K562 (cell line): ENCODE results near the gene SNX15. TPM values are rescaled to one million over a fixed set of nuclear protein-coding genes. Genes with fewer than 3 reads are reported as not detected.

Source experiments
- HMGN3 ChIP-seq: IDR thresholded peaks from 2 replicates; pipeline ENCODE4 v1.6.1; 2011; ENCODE audit warnings: borderline replicate concordance, low read depth, mild to moderate bottlenecking, mixed read lengths, low read length; ENCODE audit not compliant: insufficient read length; ENCODE audit errors: extremely low read depth
- KDM1A ChIP-seq, 2 experiments: fragments of 450-650 bp; IDR thresholded peaks; 2 replicates each; pipeline ENCODE4 v1.6.1; 2016; ENCODE audit warnings: mild to moderate bottlenecking in 2 of 2
- KDM4B ChIP-seq, 2 experiments: fragments of 450-650 bp in 1 of 2; sonication (generic) in 1 of 2; IDR thresholded peaks; 2 replicates each; pipeline ENCODE4 v1.6.1; 2016 to 2017; ENCODE audit warnings: borderline replicate concordance in 2 of 2, antibody characterized with exemption in 1 of 2, low read depth in 1 of 2, mild to moderate bottlenecking in 1 of 2
- NCOR1 ChIP-seq: fragments of 450-650 bp; IDR thresholded peaks from 2 replicates; pipeline ENCODE4 v1.6.1; 2016; ENCODE audit warnings: mild to moderate bottlenecking, moderate library complexity
- NFIC ChIP-seq: fragments of 450-650 bp; IDR thresholded peaks from 2 replicates; pipeline ENCODE4 v1.6.1; 2017; ENCODE audit warnings: mild to moderate bottlenecking, inconsistent platforms
- OTX1 ChIP-seq: fragments of 450-650 bp; formaldehyde crosslinking; IDR thresholded peaks from 2 replicates; pipeline ENCODE4 v1.4.0; 2022; ENCODE audit warnings: mild to moderate bottlenecking
- POLR2B ChIP-seq: fragments of 450-650 bp; IDR thresholded peaks from 2 replicates; pipeline ENCODE4 v1.6.1; 2018; ENCODE audit warnings: low read depth; ENCODE audit not compliant: partially characterized antibody
- RAD51 ChIP-seq: fragments of 450-650 bp; IDR thresholded peaks from 2 replicates; pipeline ENCODE4 v1.7.1; 2016; ENCODE audit warnings: low read depth, mild to moderate bottlenecking, borderline replicate concordance
- RBBP5 ChIP-seq: fragments of 200-600 bp; sonication (generic); IDR thresholded peaks from 2 replicates; pipeline ENCODE4 v1.6.1; 2012; ENCODE audit warnings: borderline replicate concordance, mild to moderate bottlenecking, low read length, control low read depth, inconsistent platforms; ENCODE audit not compliant: insufficient read depth, poor library complexity, severe bottlenecking
- SIRT6 ChIP-seq: IDR thresholded peaks from one replicate; pipeline ENCODE4 v1.6.1; 2012; ENCODE audit warnings: low read depth, mild to moderate bottlenecking, control low read depth, inconsistent platforms, low read length, moderate library complexity
- TEAD2 ChIP-seq: fragments of 450-650 bp; IDR thresholded peaks from 2 replicates; pipeline ENCODE4 v1.6.1; 2016; ENCODE audit warnings: missing genetic modification characterization, control low read depth, missing compliant biosample characterization
- TFAP4 ChIP-seq: sonication (generic); formaldehyde crosslinking; IDR thresholded peaks from 2 replicates; pipeline ENCODE4 v1.8.0; 2022; ENCODE audit warnings: missing genetic modification reagents, mild to moderate bottlenecking, moderate library complexity, borderline replicate concordance
- TRIM28 ChIP-seq: fragments of 450-650 bp; IDR thresholded peaks from 2 replicates; pipeline ENCODE4 v1.6.1; 2017
- XRCC5 ChIP-seq: fragments of 200-400 bp; formaldehyde crosslinking; IDR thresholded peaks from 2 replicates; pipeline ENCODE4 v1.6.1; 2017; ENCODE audit warnings: low read depth, mild to moderate bottlenecking, low read length
- ZC3H11A ChIP-seq: IDR thresholded peaks from 2 replicates; pipeline ENCODE4 v1.6.1; 2012; ENCODE audit warnings: low read depth, low read length, improper control_type of control experiment
- ZFP1 ChIP-seq: fragments of 450-650 bp; formaldehyde crosslinking; IDR thresholded peaks from 2 replicates; pipeline ENCODE4 v1.4.0; 2020; ENCODE audit warnings: mild to moderate bottlenecking, mixed read lengths
- ZNF3 ChIP-seq: fragments of 250-450 bp; sonication (Bioruptor Pico); IDR thresholded peaks from 2 replicates; pipeline ENCODE4 v1.5.0; 2021; ENCODE audit warnings: mild to moderate bottlenecking, moderate library complexity
- ZNF407 ChIP-seq: fragments of 450-650 bp; IDR thresholded peaks from 2 replicates; pipeline ENCODE4 v1.6.1; 2016; ENCODE audit warnings: low read depth
- ZNF668 ChIP-seq: fragments of 250-450 bp; sonication (Bioruptor Pico); IDR thresholded peaks from 2 replicates; pipeline ENCODE4 v1.8.0; 2022; ENCODE audit warnings: mild to moderate bottlenecking, inconsistent platforms
- ZNF76 ChIP-seq: fragments of 250-450 bp; sonication (Bioruptor Pico); IDR thresholded peaks from 2 replicates; pipeline ENCODE4 v1.4.0; 2020; ENCODE audit warnings: mild to moderate bottlenecking, moderate library complexity, borderline replicate concordance
- polyA plus RNA-seq, 8 experiments: library from polyadenylated mRNA; depleted of rRNA in 4 of 8; stranded (reverse) in 5 of 8; unstranded in 3 of 8; fragments of >200 nt; fragmentation: Nextera tagmentation in 2 of 8; fragmentation: Illumina TruSeq in 1 of 8; extraction: Ambion mirVana in 2 of 8; extraction: Trizol in 1 of 8; gene quantifications; 2 replicates each; pipeline versions ENCODE4 v1.2.1 to v1.2.3, GENCODE V29; 2011 to 2014; ENCODE audit warnings: inconsistent platforms in 1 of 8, missing spikeins in 1 of 8
- total RNA-seq, 7 experiments: library from RNA; depleted of rRNA in 6 of 7; stranded (reverse); fragments of >200 nt in 6 of 7; fragmentation: Illumina TruSeq in 2 of 7; extraction: Trizol in 2 of 7; gene quantifications; 2 replicates each; pipeline versions ENCODE4 v1.2.1 to v1.2.3, GENCODE V29; 2011 to 2021; ENCODE audit warnings: low replicate concordance in 1 of 7

The SNX15 gene
- total and polyA plus RNA-seq, 9 of the 15 experiments (the other 6 are each of a cell fraction or from before 2014, with no cell fraction given), result 1.8 to 27.8 (median 15.2) TPM

GRCh38 chr11:65013888-65014725, 13.1 kb upstream of the SNX15 start, which contains the start of gene ARL2 (continued):
- TF ChIP-seq ZNF407 (peak; percentile 77), RAD51 (peak; percentile 97), TRIM28 (peak; percentile 56; the same call in 1 of the 2 replicates), HMGN3 (peak; percentile 84), TEAD2 (tag) (no peak), NCOR1 (peak; percentile 37; the same call in 1 of the 2 replicates), ZNF76 (CRISPR knock-in tag) (no peak), XRCC5 (peak; percentile 61; the same call in 1 of the 2 replicates), TFAP4 (CRISPR knock-in tag) (peak; percentile 97), ZNF3 (CRISPR knock-in tag) (no peak), ZFP1 (CRISPR knock-in tag) (no peak), ZC3H11A (no peak), KDM1A (IDR thresholded peaks at IDR 0.05) (peak in 1 of 2 experiments; percentile 26; a peak in 2 of 4 replicates), ZNF668 (CRISPR knock-in tag) (no peak), NFIC (peak; percentile 64), OTX1 (CRISPR knock-in tag) (peak; percentile 25; the same call in 1 of the 2 replicates), SIRT6 (no peak), KDM4B (IDR thresholded peaks at IDR 0.05; ENCODE audit: borderline replicate concordance in 2 of 2, low read depth in 1 of 2) (no peak; a peak in 1 of 4 replicates), RBBP5 (peak; percentile 86), POLR2B (peak; percentile 42)
